Muscle of leg (tissue), 11 donors: ENCODE data around the gene PRR29. TPM values are rescaled to one million over a fixed set of nuclear protein-coding genes. Genes with fewer than 3 reads are reported as not detected.
"Not testable (repeated sequence)": the region's sequence is repeated elsewhere in the genome, so short reads cannot be mapped to it uniquely, and the experiment has no call there.

Source experiments
- DNase-seq: peaks from one replicate; pipeline ENCODE4 v3.0.0; 2013
- H3K27ac ChIP-seq: one replicate; pipeline ENCODE4 v1.5.1; 2013; ENCODE audit warnings: mild to moderate bottlenecking, low read length, control low read depth
- H3K27me3 ChIP-seq: one replicate; pipeline ENCODE4 v1.6.1; 2013; ENCODE audit warnings: low read length; ENCODE audit not compliant: control insufficient read depth, insufficient read depth
- H3K36me3 ChIP-seq: one replicate; pipeline ENCODE4 v1.6.1; 2013; ENCODE audit warnings: low read length; ENCODE audit not compliant: control insufficient read depth, insufficient read depth
- H3K4me1 ChIP-seq: one replicate; pipeline ENCODE4 v1.6.1; 2013; ENCODE audit warnings: low read length; ENCODE audit not compliant: control insufficient read depth, insufficient read depth
- H3K4me3 ChIP-seq: one replicate; pipeline ENCODE4 v1.5.1; 2013; ENCODE audit warnings: low read length, control low read depth
- H3K9me3 ChIP-seq: replicated peaks from 2 replicates; pipeline ENCODE4 v1.6.1; 2013; ENCODE audit warnings: low read depth, low read length; ENCODE audit not compliant: control insufficient read depth
- WGBS: methylation state at CpG from one replicate; pipeline ENCODE4 v1.1.5; 2013; ENCODE audit warnings: missing lambda C conversion rate; ENCODE audit not compliant: insufficient coverage; 5-methylcytosine and 5-hydroxymethylcytosine counted together
- polyA plus RNA-seq, 8 donors: library from polyadenylated mRNA; unstranded; fragments of 120-200 nt; gene quantifications; one replicate each; pipeline versions ENCODE4 v1.2.1 to v1.2.3, GENCODE V29; 2013; ENCODE audit warnings: inconsistent platforms in 1 of 8, low replicate concordance in 1 of 8; ENCODE audit not compliant: insufficient read length in 8 of 8, insufficient read depth in 1 of 8
- total RNA-seq: library from RNA; stranded (reverse); fragments of 120-200 nt; gene quantifications from one replicate; pipeline ENCODE4 v1.2.4, GENCODE V29; 2013

Gene PRR29
- total and polyA plus RNA-seq, 9 donors: 0.75 to 4.0 (median 3.0) TPM

GRCh38 chr17:64004218-64004770, 6.1 kb downstream of the PRR29 start:
- H3K9me3 ChIP-seq: no peaks in the 10 kb centered on the region
- H3K27ac ChIP-seq: no peak overlapping the region
- H3K36me3 ChIP-seq: peaks cover 5% of the 10 kb centered on the region
- no peaks in the 10 kb centered on the region for H3K27me3 ChIP-seq
- no peak for DNase-seq
- H3K4me1 ChIP-seq: peaks cover 51% of the 10 kb centered on the region
- 94% methylated on average over 2 of the region's 7 CpGs for WGBS
- no peak overlapping the region for H3K4me3 ChIP-seq

GRCh38 chr17:64004903-64005733, 7.0 kb downstream of the PRR29 start:
- 71% methylated on average over 17 of the region's 19 CpGs for WGBS
- Histone ChIP-seq H3K27me3 (no peaks in the 10 kb centered on the region), H3K27ac (peak overlapping the region; percentile 92), H3K4me1 (peaks cover 53% of the 10 kb centered on the region), H3K9me3 (no peaks in the 10 kb centered on the region), H3K36me3 (peaks cover 5% of the 10 kb centered on the region), H3K4me3 (peak overlapping the region; percentile 22)
- DNase-seq: no peak

GRCh38 chr17:64005734-64006167, 7.6 kb downstream of the PRR29 start:
- H3K27ac ChIP-seq: peak overlapping the region; percentile 92
- peaks cover 53% of the 10 kb centered on the region for H3K4me1 ChIP-seq
- peaks cover 5% of the 10 kb centered on the region for H3K36me3 ChIP-seq
- H3K27me3 ChIP-seq: no peaks in the 10 kb centered on the region
- no peaks in the 10 kb centered on the region for H3K9me3 ChIP-seq
- H3K4me3 ChIP-seq: peak overlapping the region; percentile 22
- 44% methylated on average over 6 of the region's 6 CpGs for WGBS
- DNase-seq: no peak

GRCh38 chr17:64006361-64007088, 8.4 kb downstream of the PRR29 start:
- Histone ChIP-seq H3K4me1 (peaks cover 50% of the 10 kb centered on the region), H3K27me3 (no peaks in the 10 kb centered on the region), H3K36me3 (peaks cover 5% of the 10 kb centered on the region), H3K27ac (peak overlapping the region; percentile 92), H3K4me3 (peak overlapping the region; percentile 22), H3K9me3 (no peaks in the 10 kb centered on the region)
- 71% methylated on average over 13 of the region's 13 CpGs for WGBS
- DNase-seq: peak; percentile 75

GRCh38 chr17:64007089-64007837, 9.1 kb downstream of the PRR29 start:
- Histone ChIP-seq H3K27ac (peak overlapping the region; percentile 72), H3K4me1 (peaks cover 44% of the 10 kb centered on the region)
- H3K4me3 ChIP-seq, H3K9me3 ChIP-seq, H3K36me3 ChIP-seq, DNase-seq, H3K27me3 ChIP-seq: not testable (repeated sequence)
- WGBS: 54% methylated on average over 1 of the region's 5 CpGs

- Histone ChIP-seq H3K9me3 (no peaks in the 10 kb centered on the region), H3K27me3 (no peaks in the 10 kb centered on the region), H3K4me3 (no peak overlapping the region), H3K27ac (peak overlapping the region; percentile 72), H3K4me1 (peaks cover 43% of the 10 kb centered on the region), H3K36me3 (peaks cover 5% of the 10 kb centered on the region)
- WGBS: no CpG with 5 or more reads among the region's 5 CpGs
- no peak for DNase-seq
Measured at GRCh38 chr17:64007838-64008282, 9.7 kb downstream of the PRR29 start.

- no peak for DNase-seq
- Histone ChIP-seq H3K4me3 (no peak overlapping the region), H3K4me1 (peaks cover 43% of the 10 kb centered on the region), H3K27ac (peak overlapping the region; percentile 72), H3K9me3 (no peaks in the 10 kb centered on the region), H3K36me3 (peaks cover 5% of the 10 kb centered on the region), H3K27me3 (no peaks in the 10 kb centered on the region)
- WGBS: 79% methylated on average over 3 of the region's 5 CpGs
Measured at GRCh38 chr17:64008346-64008745, 10.2 kb downstream of the PRR29 start.

- WGBS: no CpG with 5 or more reads among the region's 4 CpGs
- Histone ChIP-seq H3K36me3 (peaks cover 5% of the 10 kb centered on the region), H3K27me3 (no peaks in the 10 kb centered on the region), H3K9me3 (no peaks in the 10 kb centered on the region), H3K27ac (peak overlapping the region; percentile 15), H3K4me1 (peaks cover 43% of the 10 kb centered on the region), H3K4me3 (no peak overlapping the region)
- no peak for DNase-seq
Measured at GRCh38 chr17:64008830-64009229, 10.7 kb downstream of the PRR29 start.

GRCh38 chr17:64009571-64010402, 11.6 kb downstream of the PRR29 start:
- Histone ChIP-seq H3K27me3 (no peaks in the 10 kb centered on the region), H3K36me3 (peaks cover 5% of the 10 kb centered on the region), H3K27ac (no peak overlapping the region), H3K4me3 (no peak overlapping the region), H3K9me3 (no peaks in the 10 kb centered on the region), H3K4me1 (peaks cover 42% of the 10 kb centered on the region)
- DNase-seq: no peak
- WGBS: 75% methylated on average over 5 of the region's 8 CpGs
